NCI-H1694 (cell line): ENCODE data around the gene TMEM235.
"Not testable (repeated sequence)": the region's sequence is repeated elsewhere in the genome, so short reads cannot be mapped to it uniquely, and the experiment has no call there.

Source experiments
- DNase-seq: peaks from one replicate; lab custom pipeline; 2025; lab: John Stamatoyannopoulos, UW

The TMEM235 gene

DNA sequence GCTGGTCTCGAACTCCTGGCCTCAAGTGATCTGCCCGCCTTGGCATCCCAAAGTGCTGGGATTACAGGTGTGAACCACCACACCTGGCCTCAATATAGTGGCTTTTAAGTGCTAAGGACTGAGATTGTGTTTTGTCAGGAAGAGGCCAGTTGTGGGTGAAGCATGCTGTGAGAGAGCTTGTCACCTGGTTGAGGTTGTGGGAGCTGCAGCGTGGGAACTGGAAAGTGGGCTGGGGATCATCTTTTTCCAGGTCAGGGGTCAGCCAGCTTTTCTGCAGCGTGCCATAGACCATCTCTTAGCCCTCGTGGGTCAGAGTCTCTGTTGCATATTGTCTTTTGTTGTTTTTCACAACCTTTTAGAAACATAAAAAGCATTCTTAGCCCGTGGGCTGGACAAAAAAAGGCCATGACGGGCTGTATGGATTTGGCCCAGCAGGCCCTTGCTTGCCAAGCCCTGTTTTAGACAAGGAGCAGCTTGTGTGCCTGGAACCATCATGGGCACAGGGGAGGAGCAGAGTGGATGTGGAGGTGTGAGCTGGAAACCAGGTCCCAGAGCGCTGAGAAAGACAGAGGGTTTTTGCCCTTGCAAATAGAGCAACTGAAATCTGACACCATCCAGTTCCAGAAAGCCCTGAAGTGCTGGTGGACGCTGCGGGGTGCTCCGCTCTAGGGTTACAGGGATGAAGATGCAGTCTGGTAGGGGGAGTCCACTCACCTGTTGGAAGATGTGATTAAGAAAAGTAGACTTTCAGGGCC lies 11.9 kb upstream of the TMEM235 start:
- no peak for DNase-seq

DNA sequence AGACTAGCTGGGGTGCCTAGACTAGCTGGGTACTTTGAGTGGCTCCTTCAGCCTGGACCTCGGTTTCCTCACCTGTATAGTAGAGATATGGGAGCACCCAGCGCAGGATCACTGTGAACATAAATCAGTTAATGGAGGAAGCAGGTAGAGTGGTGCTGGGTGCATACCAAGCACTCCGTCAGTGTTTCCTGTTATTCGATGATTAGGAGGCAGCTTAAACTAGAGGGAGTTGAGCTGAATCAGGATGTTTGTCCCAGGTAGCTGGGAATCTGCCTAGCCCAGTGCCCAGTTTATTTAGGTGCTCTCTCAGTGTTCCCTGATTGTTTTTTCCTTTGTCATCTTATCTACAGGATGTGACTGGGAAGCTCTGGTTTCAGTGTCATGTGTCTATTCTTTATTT lies 8.4 kb upstream of the TMEM235 start:
- no peak for DNase-seq

DNA sequence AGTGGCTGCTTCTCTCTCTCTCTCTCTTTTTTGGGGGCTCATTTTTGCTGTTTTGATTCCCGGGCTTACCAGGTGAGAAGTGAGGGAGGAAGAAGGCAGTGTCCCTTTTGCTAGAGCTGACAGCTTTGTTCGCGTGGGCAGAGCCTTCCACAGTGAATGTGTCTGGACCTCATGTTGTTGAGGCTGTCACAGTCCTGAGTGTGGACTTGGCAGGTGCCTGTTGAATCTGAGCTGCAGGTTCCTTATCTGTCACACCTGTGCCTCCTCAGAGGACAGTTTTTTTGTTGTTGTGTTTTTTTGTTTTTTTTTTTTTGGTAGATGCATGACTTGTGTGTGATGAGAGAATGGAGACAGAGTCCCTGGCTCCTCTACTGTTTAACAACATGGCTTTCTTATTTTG lies 7.7 kb upstream of the TMEM235 start:
- DNase-seq: no peak

DNA sequence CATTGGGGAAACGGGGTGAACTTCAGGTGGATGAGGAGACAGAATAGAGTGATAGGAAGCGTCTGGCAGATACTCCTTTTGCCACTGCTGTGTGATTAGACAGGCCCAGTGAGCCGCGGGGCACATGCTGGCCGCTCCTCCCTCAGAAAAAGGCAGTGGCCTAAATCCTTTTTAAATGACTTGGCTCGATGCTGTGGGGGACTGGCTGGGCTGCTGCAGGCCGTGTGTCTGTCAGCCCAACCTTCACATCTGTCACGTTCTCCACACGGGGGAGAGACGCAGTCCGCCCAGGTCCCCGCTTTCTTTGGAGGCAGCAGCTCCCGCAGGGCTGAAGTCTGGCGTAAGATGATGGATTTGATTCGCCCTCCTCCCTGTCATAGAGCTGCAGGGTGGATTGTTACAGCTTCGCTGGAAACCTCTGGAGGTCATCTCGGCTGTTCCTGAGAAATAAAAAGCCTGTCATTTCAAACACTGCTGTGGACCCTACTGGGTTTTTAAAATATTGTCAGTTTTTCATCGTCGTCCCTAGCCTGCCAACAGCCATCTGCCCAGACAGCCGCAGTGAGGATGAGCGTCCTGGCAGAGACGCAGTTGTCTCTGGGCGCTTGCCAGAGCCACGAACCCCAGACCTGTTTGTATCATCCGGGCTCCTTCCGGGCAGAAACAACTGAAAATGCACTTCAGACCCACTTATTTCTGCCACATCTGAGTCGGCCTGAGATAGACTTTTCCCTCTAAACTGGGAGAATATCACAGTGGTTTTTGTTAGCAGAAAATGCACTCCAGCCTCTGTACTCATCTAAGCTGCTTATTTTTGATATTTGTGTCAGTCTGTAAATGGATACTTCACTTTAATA lies 7.0 kb upstream of the TMEM235 start:
- DNase-seq: peak; percentile 86

DNA sequence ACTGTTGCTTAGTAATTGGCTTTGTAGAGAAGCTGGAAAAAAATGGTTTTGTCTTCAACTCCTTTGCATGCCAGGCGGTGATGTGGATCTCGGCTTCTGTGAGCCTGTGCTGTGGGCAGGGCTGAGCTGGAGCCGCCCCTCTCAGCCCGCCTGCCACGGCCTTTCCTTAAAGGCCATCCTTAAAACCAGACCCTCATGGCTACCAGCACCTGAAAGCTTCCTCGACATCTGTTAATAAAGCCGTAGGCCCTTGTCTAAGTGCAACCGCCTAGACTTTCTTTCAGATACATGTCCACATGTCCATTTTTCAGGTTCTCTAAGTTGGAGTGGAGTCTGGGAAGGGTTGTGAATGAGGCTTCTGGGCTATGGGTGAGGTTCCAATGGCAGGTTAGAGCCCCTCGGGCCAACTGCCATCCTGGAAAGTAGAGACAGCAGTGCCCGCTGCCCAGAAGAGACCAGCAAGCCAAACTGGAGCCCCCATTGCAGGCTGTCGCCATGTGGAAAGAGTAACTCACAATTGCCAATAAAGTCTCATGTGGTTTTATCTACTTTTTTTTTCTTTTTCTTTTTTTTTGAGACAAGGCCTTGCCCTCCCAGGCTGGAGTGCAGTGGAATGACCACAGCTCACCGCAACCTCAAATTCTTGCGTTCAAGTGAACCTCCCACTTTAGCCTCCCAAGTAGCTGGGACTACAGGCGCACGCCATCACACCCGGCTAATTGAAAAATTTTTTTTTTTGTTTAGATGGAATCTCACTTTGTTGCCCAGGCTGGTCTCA lies 6.2 kb upstream of the TMEM235 start:
- no peak for DNase-seq

DNA sequence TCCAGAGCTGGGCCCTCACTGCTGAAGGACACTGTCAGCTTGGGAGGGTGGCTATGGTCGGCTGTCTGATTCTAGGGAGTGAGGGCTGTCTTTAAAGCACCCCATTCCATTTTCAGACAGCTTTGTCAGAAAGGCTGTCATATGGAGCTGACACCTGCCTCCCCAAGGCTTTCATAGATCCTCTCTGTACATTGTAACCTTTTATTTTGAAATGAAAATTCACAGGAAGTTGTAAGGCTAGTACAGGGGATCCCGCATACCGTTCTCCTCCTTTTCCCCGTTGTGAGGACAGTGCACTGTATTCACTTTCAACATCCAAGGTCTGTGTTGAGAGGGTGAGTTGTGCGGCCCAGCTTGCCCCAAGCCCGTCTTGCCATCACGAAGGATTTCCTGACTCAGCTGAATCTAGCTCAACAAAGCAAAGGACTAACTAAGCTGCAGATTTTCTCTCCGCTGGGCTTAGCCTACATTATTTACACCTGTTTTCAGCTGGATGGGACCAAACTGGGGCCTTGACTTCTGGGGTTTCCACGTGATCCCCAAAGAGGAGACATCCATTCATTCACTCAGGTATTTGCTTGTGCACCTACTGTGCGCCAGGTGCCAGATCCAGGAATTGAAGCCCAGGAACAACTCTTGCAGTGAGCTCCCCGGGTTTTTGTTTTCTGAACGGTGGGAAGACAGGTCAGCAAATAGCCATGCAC lies 5.2 kb upstream of the TMEM235 start:
- no peak for DNase-seq

DNA sequence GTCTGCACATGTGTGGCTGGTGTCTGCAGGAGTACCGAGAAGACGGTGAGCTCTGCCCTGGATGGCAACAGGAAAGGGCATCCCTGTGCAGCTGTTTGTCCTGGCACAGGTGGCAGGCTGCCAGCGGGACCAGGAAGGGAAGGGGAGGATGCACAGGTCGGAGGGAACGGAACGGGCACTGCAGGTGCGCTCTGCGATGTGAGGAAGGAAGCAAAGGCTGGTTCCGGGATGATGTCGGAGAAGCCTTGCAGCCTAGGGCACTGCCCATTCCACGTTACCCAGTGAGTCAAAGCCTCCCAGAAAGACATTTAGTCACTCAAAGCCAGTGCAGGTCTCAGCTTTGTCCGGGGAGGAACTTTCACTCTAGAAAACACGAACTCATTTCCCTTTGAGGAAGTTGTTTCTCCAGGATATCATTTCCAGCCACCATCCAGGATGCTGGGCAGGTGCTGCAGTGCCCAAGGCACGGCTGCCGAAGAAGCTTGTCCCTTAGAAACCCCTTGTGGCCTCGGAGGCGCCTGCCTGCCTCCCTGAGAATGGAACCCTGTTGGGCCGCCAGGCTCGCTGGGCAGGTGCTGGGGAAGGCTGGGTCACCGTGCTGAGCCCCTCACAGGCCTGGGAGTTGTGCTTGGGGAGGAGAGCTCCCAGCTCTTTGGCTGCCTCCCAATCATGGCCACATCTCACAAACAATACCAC lies 4.5 kb upstream of the TMEM235 start:
- DNase-seq: no peak

DNA sequence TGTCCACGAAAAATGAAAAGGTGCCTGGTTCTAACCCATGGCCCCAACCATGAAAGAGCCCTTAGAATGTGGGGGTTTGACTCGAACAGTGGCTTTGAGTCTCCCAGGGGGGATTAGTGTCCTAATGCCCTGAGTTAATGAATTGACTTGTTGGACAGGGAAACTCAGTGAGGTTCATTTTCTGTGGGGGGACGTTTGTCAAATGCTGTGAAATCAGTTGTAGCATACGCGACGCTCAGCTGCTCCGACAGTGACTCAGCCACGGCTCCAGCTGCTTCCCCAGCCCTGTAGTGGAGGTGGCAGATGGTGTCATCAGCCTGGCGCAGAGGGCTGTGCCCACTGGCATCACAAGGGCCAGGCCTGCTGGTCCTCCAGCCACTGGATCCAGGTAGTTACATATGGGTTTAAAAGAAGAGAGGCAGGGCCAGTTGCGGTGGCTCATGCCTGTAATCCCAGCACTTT lies 3.9 kb upstream of the TMEM235 start:
- DNase-seq: peak; percentile 90

DNA sequence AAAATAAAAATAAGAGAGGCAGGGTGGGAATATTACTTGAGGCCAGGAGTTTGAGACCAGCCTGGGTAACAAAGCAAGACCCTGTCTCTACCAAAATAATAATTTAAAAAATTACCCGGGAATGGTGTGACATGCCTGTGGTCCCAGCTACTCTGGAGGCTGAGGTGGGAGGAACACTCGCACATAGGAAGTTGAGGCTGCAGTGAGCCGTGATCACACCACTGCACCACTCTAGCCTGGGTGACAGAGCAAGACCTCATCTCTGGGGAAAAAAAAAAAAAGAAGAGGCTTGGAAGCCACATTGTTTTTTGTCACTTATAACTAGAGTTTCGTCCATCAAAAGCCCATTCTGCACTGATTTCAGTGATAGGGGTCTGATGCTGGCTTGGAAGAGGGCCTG lies 3.3 kb upstream of the TMEM235 start:
- no peak for DNase-seq

DNA sequence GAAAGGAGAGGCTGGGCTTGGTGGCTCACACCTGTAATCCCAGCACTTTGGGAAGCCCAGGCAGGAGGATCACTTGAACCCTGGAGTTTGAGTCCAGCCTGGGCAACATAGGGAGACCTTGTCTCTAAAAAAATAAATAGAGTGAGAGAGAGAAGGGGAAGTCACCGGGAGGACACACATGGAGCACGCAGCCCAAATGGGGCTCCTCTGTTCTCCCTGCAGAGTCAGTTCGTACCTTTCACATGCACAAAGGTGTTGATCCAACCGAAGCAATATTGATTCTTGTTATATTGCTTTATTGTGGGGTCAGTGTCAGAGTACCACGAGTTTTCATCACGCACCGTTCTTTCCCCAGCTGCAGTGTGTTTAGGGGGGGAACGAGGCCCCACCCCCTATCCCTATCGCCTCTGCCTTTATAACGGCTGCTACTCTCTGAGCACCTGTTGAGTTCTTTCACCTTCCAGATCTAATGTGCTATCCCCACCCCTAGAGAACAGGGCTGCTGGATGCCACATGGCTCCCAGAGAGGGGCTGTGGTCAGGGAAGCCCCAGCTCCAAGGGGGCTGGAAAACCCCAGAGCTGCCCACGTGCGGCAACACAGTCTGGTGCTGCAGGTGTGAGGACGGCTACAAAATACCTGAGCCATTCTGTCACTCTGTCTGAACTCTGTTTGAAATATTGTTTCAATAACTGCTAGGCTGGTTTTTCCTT lies 1.0 kb upstream of the TMEM235 start:
- no peak for DNase-seq

DNA sequence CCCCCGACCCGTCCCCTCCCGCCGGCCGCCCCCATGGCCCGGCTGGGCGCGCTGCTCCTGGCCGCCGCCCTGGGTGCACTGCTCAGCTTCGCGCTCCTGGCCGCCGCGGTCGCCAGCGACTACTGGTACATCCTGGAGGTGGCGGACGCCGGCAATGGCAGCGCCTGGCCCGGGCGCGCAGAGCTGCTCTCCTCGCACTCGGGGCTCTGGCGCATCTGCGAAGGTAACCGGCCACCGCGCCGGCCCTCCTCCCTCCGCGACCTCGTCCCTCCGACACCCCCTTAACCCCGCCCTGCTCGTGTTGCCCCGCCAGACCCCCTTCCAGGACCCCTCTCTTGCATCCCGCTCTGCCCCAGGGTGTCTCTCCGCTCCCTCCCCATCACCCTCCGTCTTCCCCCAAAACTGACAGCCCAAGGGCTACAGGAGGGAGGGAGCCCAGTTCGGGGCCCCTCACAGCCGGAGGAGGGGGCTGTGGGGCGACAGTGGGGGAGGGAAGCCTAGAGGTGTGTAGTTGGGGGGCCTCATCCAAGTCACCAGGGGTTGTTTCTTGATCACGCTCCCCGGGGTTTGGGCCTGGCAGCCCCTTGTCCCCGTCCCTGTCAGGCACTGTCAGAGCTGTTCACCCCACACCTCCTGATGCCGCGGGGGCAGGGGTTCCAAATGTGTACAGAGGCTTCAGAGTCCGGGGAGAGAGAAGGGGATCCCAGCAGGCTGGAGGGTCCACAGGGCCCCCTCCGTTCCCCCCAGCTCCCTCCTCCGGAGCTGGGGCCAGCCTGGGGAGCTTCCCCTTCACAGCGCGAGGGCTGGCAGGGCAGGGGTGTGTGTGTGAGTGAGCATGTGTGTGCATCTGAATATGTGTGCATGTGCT lies 794 bp downstream of the TMEM235 start:
- no peak for DNase-seq

DNA sequence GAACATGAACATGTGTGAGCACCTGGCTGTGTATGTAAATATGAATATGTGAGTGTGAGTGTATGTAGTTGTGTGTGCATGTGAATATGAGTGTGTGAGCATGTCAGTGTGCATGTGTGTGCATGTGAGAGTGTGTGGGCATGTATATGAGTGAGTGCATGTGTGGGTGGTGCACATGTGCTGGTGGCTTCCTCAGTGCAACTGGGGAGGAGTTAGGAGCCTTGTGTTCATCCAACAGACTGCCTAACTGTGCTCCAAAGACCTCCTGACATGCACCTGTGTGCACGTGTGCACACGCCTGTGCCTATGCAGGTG lies 1.4 kb downstream of the TMEM235 start:
- no peak for DNase-seq

DNA sequence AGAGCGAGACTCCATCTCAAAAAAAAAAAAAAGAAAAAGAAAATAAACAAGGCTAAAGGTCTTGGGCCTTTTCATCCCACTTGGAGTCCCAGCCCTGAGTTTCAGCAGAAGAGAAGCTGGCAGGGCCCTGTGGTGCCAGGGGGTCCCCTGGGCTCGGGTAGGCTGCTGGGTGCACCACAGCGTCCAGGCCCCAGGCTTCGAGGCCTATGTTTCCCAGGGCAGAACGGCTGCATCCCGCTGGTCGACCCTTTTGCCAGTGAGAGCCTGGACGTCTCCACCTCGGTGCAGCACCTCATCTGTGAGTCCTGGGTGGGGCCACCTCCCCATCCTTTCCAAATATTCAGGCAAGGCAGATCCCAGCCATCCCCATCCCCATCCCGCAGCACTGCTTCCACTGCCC lies 2.2 kb downstream of the TMEM235 start:
- DNase-seq: no peak

DNA sequence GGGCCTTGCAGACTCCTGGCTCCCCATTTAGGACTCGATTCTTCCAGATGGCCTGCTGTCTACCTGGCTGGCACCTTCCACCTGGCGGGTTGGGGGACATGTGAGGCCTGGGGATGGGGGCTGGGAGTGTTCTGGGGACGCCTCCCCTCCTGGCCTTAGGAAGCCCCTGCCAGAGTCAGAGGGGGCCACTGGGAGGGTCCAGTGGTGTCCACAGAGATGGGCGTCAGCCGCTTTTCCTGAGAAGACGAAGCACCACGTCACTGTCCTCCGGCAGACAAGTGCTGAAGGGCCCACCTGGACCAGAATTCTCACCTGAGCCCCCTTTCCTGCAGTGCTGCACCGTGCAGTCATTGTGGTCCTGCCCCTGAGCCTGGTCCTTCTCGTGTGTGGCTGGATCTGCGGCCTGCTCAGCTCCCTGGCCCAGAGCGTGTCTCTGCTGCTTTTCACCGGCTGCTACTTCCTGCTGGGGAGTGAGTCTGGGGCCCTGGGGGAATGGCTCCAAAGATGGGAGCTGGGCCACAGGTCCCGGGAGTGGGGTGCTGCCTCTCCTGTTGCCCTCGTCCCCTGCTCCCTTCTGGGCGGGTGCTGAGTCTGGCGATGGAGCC lies 2.9 kb downstream of the TMEM235 start:
- no peak for DNase-seq

DNA sequence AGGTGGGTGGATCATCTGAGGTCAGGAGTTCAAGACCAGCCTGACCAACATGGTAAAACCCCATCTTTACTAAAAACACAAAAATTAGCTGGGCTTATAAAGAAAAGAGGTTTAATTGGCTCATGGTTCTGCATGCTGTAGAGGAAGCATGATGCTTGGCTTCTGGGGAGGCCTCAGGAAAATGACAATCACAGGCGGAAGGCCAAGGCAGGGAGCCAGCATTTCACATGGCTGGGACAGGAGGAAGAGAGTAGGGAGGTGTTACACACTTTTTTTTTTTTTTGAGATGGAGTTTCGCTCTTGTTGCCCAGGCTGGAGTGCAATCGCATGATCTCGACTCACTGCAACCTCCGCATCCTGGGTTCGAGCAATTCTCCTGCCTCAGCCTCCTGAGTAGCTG lies 3.6 kb downstream of the TMEM235 start:
- not testable (repeated sequence) for DNase-seq

DNA sequence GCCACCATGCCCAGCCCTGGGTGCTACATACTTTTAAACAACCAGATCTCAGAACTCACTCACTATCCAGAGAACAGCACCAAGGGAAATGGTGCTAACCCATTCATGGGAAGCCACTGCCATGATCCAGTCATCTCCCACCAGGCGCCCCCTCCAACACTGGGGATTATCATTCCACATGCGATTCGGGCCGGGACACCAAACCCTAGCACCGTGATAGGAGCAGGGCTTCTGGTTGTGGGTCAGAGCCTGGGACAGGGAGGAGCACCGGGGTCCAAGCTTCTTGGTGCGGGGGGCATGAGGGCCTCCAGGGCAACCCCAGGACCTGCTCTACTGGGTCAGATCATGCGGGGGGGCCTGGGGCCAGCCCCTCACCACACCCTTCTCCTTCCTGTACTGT lies 4.5 kb downstream of the TMEM235 start:
- no peak for DNase-seq

DNA sequence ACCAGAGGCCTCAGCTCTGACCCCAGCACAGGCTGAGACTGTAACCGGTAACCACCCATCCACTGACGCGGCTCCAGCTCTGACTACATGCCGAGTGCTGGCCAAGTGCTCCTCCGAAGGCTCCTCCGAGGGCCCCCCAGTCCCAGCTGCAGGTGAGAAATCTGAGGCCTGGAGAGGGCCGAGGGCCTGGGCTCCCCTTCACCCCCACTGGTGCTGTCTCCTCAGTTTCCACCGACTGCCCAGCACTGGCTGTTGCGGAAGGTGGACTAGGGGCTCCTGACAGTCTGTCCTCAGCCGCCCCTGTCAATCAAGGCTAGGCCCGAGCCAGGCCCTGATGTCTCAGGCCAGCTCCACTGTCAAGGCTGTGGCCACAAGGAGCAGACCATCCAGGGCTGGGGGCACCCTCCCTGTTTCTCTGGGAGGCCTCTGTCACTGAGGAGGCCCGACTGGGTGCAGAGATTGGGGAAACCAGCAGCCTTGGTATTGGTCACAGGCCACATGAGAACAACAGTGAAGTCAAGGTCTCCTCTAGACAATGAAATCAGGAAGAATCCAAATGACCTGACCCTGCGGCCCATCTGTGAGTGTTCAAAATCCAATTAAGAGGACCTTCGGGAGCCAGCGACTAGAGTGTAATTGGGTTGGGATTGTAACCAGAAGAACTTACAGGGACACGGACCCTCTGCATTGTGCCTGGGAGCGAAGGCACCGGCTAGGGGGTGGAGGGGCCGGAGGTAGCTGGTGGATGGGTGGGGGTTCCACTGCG lies 5.1 kb downstream of the TMEM235 start:
- DNase-seq: no peak

DNA sequence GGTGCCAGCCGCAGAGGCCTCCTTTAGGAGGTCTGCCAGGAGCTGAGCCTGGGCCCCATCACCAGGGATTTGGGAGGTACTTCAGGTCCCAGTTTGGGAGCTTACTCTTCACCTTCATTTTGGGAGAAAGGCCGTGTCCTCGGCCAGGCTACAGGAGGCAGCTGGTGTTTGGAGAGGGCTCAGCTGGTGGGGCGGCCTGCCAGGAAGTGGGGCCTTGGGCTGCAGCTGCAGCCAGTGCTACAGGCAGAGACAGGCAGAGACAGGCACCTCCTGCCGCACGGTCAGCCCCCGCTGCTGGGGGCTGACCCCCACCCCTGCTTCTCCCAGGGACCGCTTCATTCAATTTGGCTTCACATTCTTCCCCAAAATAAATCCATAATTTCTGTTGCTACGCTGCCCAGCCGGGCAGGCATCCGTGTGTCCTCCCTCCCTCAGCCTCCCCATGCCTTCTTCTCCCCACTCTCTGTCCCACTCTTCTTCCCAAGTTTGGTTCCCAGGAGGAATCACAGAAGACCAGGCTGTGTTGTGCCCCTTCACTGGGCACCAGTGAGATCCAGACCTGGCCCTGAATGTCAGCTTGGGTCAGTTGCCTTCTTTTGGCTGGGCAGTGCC lies 6.1 kb downstream of the TMEM235 start:
- peak; percentile 68 for DNase-seq
